NT2/D1 (cell line): ENCODE results near the gene CHCHD6.

Experiments
- DNase-seq: peaks from one replicate; pipeline ENCODE4 v3.0.0-alpha.2; 2011; ENCODE audit warnings: low read depth, low spot score
- H3K27me3 ChIP-seq: 2 replicates; pipeline ENCODE4 v1.6.0; 2011; ENCODE audit warnings: mild to moderate bottlenecking; ENCODE audit not compliant: insufficient read length, insufficient read depth
- H3K36me3 ChIP-seq: 2 replicates; pipeline ENCODE4 v1.6.1; 2011; ENCODE audit warnings: mild to moderate bottlenecking, low read length, mixed read lengths; ENCODE audit not compliant: insufficient read depth, insufficient read length
- H3K4me1 ChIP-seq: 2 replicates; pipeline ENCODE4 v1.5.1; 2011; ENCODE audit not compliant: insufficient read depth, insufficient read length
- H3K4me3 ChIP-seq: 2 replicates; pipeline ENCODE4 v1.5.1; 2011; ENCODE audit warnings: low read depth; ENCODE audit not compliant: insufficient read length
- H3K9ac ChIP-seq: 2 replicates; pipeline ENCODE4 v1.6.0; 2011; ENCODE audit warnings: low read depth; ENCODE audit not compliant: insufficient read length
- H3K9me3 ChIP-seq: 2 replicates; pipeline ENCODE4 v1.5.1; 2011; ENCODE audit warnings: mild to moderate bottlenecking, low read length; ENCODE audit not compliant: insufficient read depth
- SUZ12 ChIP-seq: IDR thresholded peaks from 2 replicates; pipeline ENCODE4 v1.6.1; 2011; ENCODE audit not compliant: insufficient read length, insufficient read depth; ENCODE audit errors: extremely low read depth
- YY1 ChIP-seq: IDR thresholded peaks from 2 replicates; pipeline ENCODE4 v1.6.1; 2011; ENCODE audit not compliant: insufficient read length, insufficient read depth
- ZNF274 ChIP-seq: IDR thresholded peaks from 2 replicates; pipeline ENCODE4 v1.6.1; 2011; ENCODE audit warnings: mild to moderate bottlenecking, low read depth, low read length

Gene CHCHD6

GRCh38 chr3:126939733-126940132, 235.7 kb downstream of the CHCHD6 start:
- Histone ChIP-seq H3K36me3 (no peaks in the 10 kb centered on the region), H3K9me3 (no peaks in the 10 kb centered on the region), H3K4me3 (no peak overlapping the region), H3K4me1 (no peaks in the 10 kb centered on the region), H3K27me3 (no peaks in the 10 kb centered on the region), H3K9ac (no peak overlapping the region)
- TF ChIP-seq YY1 (no peak), ZNF274 (no peak), SUZ12 (no peak)
- DNase-seq = no peak

- H3K4me1 ChIP-seq = no peaks in the 10 kb centered on the region
- DNase-seq = no peak
These were observed 237.8 kb downstream of the CHCHD6 start for GRCh38 chr3:126941721-126942270.

GRCh38 chr3:126944089-126944965, 240.3 kb downstream of the CHCHD6 start:
- Histone ChIP-seq H3K36me3 (peaks cover 10% of the 10 kb centered on the region), H3K4me3 (no peak overlapping the region), H3K9ac (no peak overlapping the region), H3K9me3 (no peaks in the 10 kb centered on the region), H3K27me3 (no peaks in the 10 kb centered on the region), H3K4me1 (no peaks in the 10 kb centered on the region)
- no peak for DNase-seq
- TF ChIP-seq YY1 (no peak), ZNF274 (no peak), SUZ12 (no peak)

More at GRCh38 chr3:126941721-126942270, 237.8 kb downstream of the CHCHD6 start:
- no peak for TF ChIP-seq YY1
- no peaks in the 10 kb centered on the region for H3K36me3 ChIP-seq
- no peaks in the 10 kb centered on the region for H3K9me3 ChIP-seq
- no peak overlapping the region for H3K4me3 ChIP-seq
- H3K27me3 ChIP-seq = no peaks in the 10 kb centered on the region
- no peak overlapping the region for H3K9ac ChIP-seq

- Histone ChIP-seq H3K36me3 (peaks cover 12% of the 10 kb centered on the region), H3K4me1 (no peaks in the 10 kb centered on the region), H3K9me3 (no peaks in the 10 kb centered on the region), H3K9ac (no peak overlapping the region), H3K27me3 (no peaks in the 10 kb centered on the region), H3K4me3 (no peak overlapping the region)
- TF ChIP-seq SUZ12 = no peak
- TF ChIP-seq ZNF274 = no peak
- TF ChIP-seq YY1 = no peak
- no peak for DNase-seq
These were observed 241.2 kb downstream of the CHCHD6 start for GRCh38 chr3:126945171-126945721.

- no peaks in the 10 kb centered on the region for H3K9me3 ChIP-seq
- no peaks in the 10 kb centered on the region for H3K27me3 ChIP-seq
- no peak for TF ChIP-seq SUZ12
- no peak for TF ChIP-seq ZNF274
- no peak for TF ChIP-seq YY1
- peaks cover 12% of the 10 kb centered on the region for H3K36me3 ChIP-seq
- DNase-seq = no peak
- H3K9ac ChIP-seq = no peak overlapping the region
- no peaks in the 10 kb centered on the region for H3K4me1 ChIP-seq
- H3K4me3 ChIP-seq = no peak overlapping the region
These were observed 241.9 kb downstream of the CHCHD6 start for GRCh38 chr3:126945891-126946290.

GRCh38 chr3:126946405-126946804, 242.4 kb downstream of the CHCHD6 start:
- TF ChIP-seq SUZ12 (no peak), YY1 (no peak), ZNF274 (no peak)
- Histone ChIP-seq H3K27me3 (no peaks in the 10 kb centered on the region), H3K36me3 (peaks cover 12% of the 10 kb centered on the region), H3K4me1 (no peaks in the 10 kb centered on the region), H3K4me3 (no peak overlapping the region), H3K9ac (no peak overlapping the region), H3K9me3 (no peaks in the 10 kb centered on the region)
- DNase-seq = no peak

- H3K4me1 ChIP-seq = no peaks in the 10 kb centered on the region
- no peak for DNase-seq
- no peak overlapping the region for H3K9ac ChIP-seq
- H3K36me3 ChIP-seq = peaks cover 12% of the 10 kb centered on the region
- H3K9me3 ChIP-seq = no peaks in the 10 kb centered on the region
- TF ChIP-seq ZNF274 (no peak), SUZ12 (no peak)
- no peak overlapping the region for H3K4me3 ChIP-seq
- no peaks in the 10 kb centered on the region for H3K27me3 ChIP-seq
These were observed 243.4 kb downstream of the CHCHD6 start for GRCh38 chr3:126947429-126947828.
